ENCODE data around the gene AGMO. TPM values are rescaled to one million over a fixed set of nuclear protein-coding genes. Genes with fewer than 3 reads are reported as not detected.

The AGMO gene
- 10 to 100 TPM in 2 of 4 donors, 1 to 10 TPM in 2; 2.5 to 23.0 (median 9.9) TPM for polyA plus RNA-seq
- long read RNA-seq, donor 1, partial matches to known transcripts, result 0 of 2 reads
- long read RNA-seq, donor 1, other reads (novel, unspliced or antisense), result 0 of 2 reads
- long read RNA-seq, donor 2, transcript AGMO-201 (13 exons, 2,475 nt), result major isoform, 5 of 5 reads
- long read RNA-seq, donor 2, partial matches to known transcripts, result 0 of 5 reads
- long read RNA-seq, donor 2, other reads (novel, unspliced or antisense), result 0 of 5 reads
- long read RNA-seq, donor 3, partial matches to known transcripts, result 0 of 3 reads
- long read RNA-seq, donor 3, other reads (novel, unspliced or antisense), result 0 of 3 reads
- long read RNA-seq, donor 4, result 0 reads
- long read RNA-seq, donor 5, result 0 reads
- long read RNA-seq, donor 6, transcript AGMO-201 (13 exons, 2,475 nt), result major isoform, 8 of 8 reads
- long read RNA-seq, donor 6, partial matches to known transcripts, result 0 of 8 reads
- long read RNA-seq, donor 6, other reads (novel, unspliced or antisense), result 0 of 8 reads
- long read RNA-seq, donor 7, result 0 reads
- long read RNA-seq, donor 8, result 0 reads
- long read RNA-seq, donor 9, partial matches to known transcripts, result 0 of 3 reads
- long read RNA-seq, donor 9, other reads (novel, unspliced or antisense), result 0 of 3 reads
- long read RNA-seq, donor 10, result 0 reads

DNA sequence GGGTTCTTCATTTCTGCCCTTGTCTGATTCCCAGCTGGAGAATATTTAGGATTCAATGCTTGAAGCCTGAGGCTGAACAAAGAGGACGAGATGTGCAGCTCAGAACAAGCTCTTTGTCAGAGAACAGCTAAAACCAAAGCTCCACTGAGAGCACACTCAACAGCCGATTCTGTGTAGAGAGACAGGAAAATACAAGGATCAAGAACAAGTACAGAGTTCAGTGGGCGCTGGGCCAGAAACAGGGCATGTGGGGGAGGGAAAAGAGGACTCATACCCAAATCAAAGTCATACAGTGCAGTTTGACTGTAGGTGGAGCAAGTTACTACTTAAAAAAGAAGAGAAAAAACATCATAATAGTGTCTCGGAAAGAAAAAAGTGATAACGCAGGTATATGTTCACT lies at the start of gene AGMO:
Gene AGMO, minus strand, starts transcription at position 181 of the 400 bp plus-strand sequence.
- Histone ChIP-seq H3K27me3 (ENCODE audit: control insufficient read depth in 3 of 3, insufficient read depth in 3 of 3, low read length in 3 of 3) (no peaks in the 10 kb centered on the region), H3K4me3 (ENCODE audit: low read depth in 1 of 3, low read length in 3 of 3) (peak within 1 kb of the TSS in 2 of 3 donors; percentile 46 to 68), H3K4me1 (ENCODE audit: control insufficient read depth in 3 of 3, insufficient read depth in 2 of 3, low read depth in 1 of 3, low read length in 2 of 3) (peaks cover 0 to 4% (median 0%) of the 10 kb centered on the region in 3 donors), H3K27ac (ENCODE audit: low read depth in 1 of 3, low read length in 2 of 3) (peak within 1 kb of the TSS; percentile 61 to 84 (median 80)), H3K9me3 (ENCODE audit: control insufficient read depth in 2 of 2, insufficient read depth in 1 of 2, low read depth in 1 of 2, low read length in 1 of 2) (no peaks in the 10 kb centered on the region), H3K36me3 (ENCODE audit: control insufficient read depth in 3 of 3, insufficient read depth in 2 of 3, low read depth in 1 of 3, low read length in 3 of 3) (no peaks in the 10 kb centered on the region)
- 13 to 50% (median 23%) methylated on average over 5 of the region's 5 CpGs for WGBS, 3 donors
- DNase-seq (peak; percentile 85 to 93), FAIRE-seq (no peak)

DNA sequence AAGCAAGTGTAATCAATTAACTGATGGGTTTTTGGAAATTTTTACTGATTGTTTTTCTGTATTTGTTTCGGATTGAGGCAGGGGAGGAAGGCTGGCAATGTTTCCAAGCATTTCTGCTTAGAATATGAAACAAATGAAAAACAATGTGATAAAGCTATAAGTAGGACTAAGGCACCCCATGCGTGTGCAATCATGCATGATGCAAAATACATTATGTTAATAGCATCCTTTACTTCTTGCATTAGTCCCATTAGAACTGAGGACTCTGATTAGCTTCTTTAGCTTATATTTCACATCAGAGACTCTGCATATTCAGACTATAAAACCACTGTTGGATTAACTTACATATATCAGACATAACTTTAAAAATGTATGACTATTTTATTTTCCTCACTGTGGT lies 48.7 kb upstream of the AGMO start:
- Histone ChIP-seq H3K4me3 (ENCODE audit: low read depth in 1 of 3, low read length in 3 of 3) (no peak overlapping the region), H3K27me3 (ENCODE audit: control insufficient read depth in 3 of 3, insufficient read depth in 3 of 3, low read length in 3 of 3) (peaks cover 0 to 2% (median 0%) of the 10 kb centered on the region in 3 donors)
- FAIRE-seq, result no peak

DNA sequence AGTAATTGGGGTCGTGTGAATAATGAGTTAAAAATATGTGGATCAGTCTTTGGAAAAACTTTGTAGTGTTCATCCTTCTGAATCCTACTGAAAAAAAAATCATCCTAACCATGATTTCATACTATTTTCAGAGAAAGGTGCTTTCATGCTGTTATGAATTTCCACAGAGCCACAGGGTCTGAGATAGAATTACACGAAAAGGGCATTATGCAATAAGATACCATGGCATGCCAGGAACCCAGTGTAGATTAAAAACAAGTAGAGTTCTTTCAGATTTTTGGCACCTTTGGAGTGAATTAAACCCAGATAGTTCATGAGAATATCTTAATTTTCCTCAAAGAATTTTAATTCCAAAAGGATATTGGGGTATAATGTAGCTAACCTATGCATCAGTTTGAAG lies 47.5 kb upstream of the AGMO start:
- Histone ChIP-seq H3K36me3 (ENCODE audit: control insufficient read depth in 3 of 3, insufficient read depth in 2 of 3, low read depth in 1 of 3, low read length in 3 of 3) (no peaks in the 10 kb centered on the region), H3K4me1 (ENCODE audit: control insufficient read depth in 3 of 3, insufficient read depth in 2 of 3, low read depth in 1 of 3, low read length in 2 of 3) (no peaks in the 10 kb centered on the region), H3K27me3 (ENCODE audit: control insufficient read depth in 3 of 3, insufficient read depth in 3 of 3, low read length in 3 of 3) (peaks cover 0 to 2% (median 0%) of the 10 kb centered on the region in 3 donors), H3K9me3 (ENCODE audit: control insufficient read depth in 2 of 2, insufficient read depth in 1 of 2, low read depth in 1 of 2, low read length in 1 of 2) (no peaks in the 10 kb centered on the region), H3K4me3 (ENCODE audit: low read depth in 1 of 3, low read length in 3 of 3) (no peak overlapping the region), H3K27ac (ENCODE audit: low read depth in 1 of 3, low read length in 2 of 3) (no peak overlapping the region)
- no peak for FAIRE-seq
- WGBS, 3 donors, result 65 to 78% (median 71%) methylated on average over 2 of the region's 2 CpGs
- no peak for DNase-seq

More for the DNA sequence above, 48.7 kb upstream of the AGMO start:
- no peak for DNase-seq
- no peaks in the 10 kb centered on the region for H3K9me3 ChIP-seq (ENCODE audit: control insufficient read depth in 2 of 2, insufficient read depth in 1 of 2, low read depth in 1 of 2, low read length in 1 of 2)
- H3K4me1 ChIP-seq (ENCODE audit: control insufficient read depth in 3 of 3, insufficient read depth in 2 of 3, low read depth in 1 of 3, low read length in 2 of 3), result no peaks in the 10 kb centered on the region
- 80 to 84% (median 81%) methylated on average over 2 of the region's 2 CpGs for WGBS, 3 donors
- no peaks in the 10 kb centered on the region for H3K36me3 ChIP-seq (ENCODE audit: control insufficient read depth in 3 of 3, insufficient read depth in 2 of 3, low read depth in 1 of 3, low read length in 3 of 3)
- H3K27ac ChIP-seq (ENCODE audit: low read depth in 1 of 3, low read length in 2 of 3), result no peak overlapping the region

DNA sequence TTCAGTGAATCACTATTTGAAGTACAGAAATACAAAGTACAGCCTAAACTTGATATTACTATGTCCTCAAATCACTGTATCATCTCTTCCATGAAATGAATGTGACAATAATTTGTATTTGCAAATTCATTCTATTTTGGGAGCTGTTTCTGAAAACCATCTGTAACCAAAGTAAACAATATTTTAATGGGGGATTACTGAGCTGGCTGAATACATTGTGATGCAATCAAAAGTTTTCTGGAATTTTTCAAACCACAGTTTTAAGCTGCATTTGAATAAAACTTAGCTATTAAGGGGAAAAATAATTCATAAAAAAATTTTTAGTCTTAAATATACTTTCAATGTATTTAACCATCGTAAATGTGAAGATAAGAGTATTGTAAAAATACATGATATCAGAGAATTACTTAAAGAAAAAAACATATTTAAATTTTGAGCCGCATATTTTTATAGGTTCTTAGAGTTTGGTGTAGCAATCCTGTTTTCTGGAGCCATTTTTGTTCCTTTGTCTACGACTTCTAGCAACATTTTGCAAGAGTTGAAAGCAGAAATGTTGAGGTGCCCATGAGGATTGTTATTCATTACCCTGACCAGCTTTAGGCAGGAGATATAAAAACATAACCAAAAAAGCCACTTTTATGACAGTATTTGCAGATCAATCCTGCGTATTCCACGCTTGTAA lies 45.9 kb upstream of the AGMO start:
- Histone ChIP-seq H3K36me3 (ENCODE audit: control insufficient read depth in 3 of 3, insufficient read depth in 2 of 3, low read depth in 1 of 3, low read length in 3 of 3) (no peaks in the 10 kb centered on the region), H3K4me3 (ENCODE audit: low read depth in 1 of 3, low read length in 3 of 3) (no peak overlapping the region), H3K27me3 (ENCODE audit: control insufficient read depth in 3 of 3, insufficient read depth in 3 of 3, low read length in 3 of 3) (peaks cover 0 to 2% (median 0%) of the 10 kb centered on the region in 3 donors), H3K27ac (ENCODE audit: low read depth in 1 of 3, low read length in 2 of 3) (no peak overlapping the region), H3K9me3 (ENCODE audit: control insufficient read depth in 2 of 2, insufficient read depth in 1 of 2, low read depth in 1 of 2, low read length in 1 of 2) (no peaks in the 10 kb centered on the region), H3K4me1 (ENCODE audit: control insufficient read depth in 3 of 3, insufficient read depth in 2 of 3, low read depth in 1 of 3, low read length in 2 of 3) (no peaks in the 10 kb centered on the region)
- 63 to 80% (median 72%) methylated on average over 5 of the region's 5 CpGs for WGBS, 3 donors
- FAIRE-seq (peak; percentile 33), DNase-seq (no peak)

DNA sequence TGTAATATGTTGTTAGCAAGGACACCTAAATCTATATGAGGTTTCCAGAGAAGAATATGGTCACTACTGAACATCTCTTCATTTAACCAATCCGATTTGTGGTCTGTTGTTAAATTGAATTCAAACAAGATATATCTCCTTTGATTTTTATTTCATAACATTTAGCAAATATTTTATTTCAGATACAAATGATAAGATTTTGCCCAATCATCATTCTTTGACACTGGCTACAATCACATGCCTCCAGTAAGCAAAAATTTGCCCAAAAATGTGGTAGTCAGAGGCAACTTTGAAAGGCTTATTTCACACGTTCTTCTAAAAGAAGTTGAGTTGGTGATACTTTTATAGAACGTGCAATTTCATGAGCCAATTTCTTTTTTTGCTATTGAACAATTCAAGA lies 44.7 kb upstream of the AGMO start:
- no peak for FAIRE-seq
- no peak overlapping the region for H3K4me3 ChIP-seq (ENCODE audit: low read depth in 1 of 3, low read length in 3 of 3)
- no peak for DNase-seq
- H3K9me3 ChIP-seq (ENCODE audit: control insufficient read depth in 2 of 2, insufficient read depth in 1 of 2, low read depth in 1 of 2, low read length in 1 of 2), result no peaks in the 10 kb centered on the region
- H3K27me3 ChIP-seq (ENCODE audit: control insufficient read depth in 3 of 3, insufficient read depth in 3 of 3, low read length in 3 of 3), result no peaks in the 10 kb centered on the region
- 73 to 88% (median 81%) methylated on average over 3 of the region's 3 CpGs for WGBS, 3 donors
- no peaks in the 10 kb centered on the region for H3K36me3 ChIP-seq (ENCODE audit: control insufficient read depth in 3 of 3, insufficient read depth in 2 of 3, low read depth in 1 of 3, low read length in 3 of 3)
- H3K4me1 ChIP-seq (ENCODE audit: control insufficient read depth in 3 of 3, insufficient read depth in 2 of 3, low read depth in 1 of 3, low read length in 2 of 3), result no peaks in the 10 kb centered on the region
- no peak overlapping the region for H3K27ac ChIP-seq (ENCODE audit: low read depth in 1 of 3, low read length in 2 of 3)

DNA sequence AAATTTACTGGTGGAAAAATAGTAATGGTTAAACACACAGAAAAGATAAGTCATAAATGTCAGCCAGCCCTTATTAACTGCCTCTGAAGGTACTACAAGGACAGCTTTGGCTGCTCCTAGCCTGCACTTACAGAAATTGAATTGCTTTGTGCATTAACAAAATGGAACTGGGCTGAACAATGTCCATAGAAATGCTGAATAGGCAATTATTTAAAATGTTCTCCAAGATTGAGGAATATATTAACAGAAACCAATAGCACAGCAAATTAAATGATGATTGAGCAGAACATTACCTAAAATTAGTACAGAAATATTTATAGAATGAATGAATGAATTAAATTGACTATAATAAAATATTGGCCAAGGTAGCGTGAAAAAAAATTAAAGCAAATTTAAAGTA lies 42.4 kb upstream of the AGMO start:
- no peaks in the 10 kb centered on the region for H3K27me3 ChIP-seq (ENCODE audit: control insufficient read depth in 3 of 3, insufficient read depth in 3 of 3, low read length in 3 of 3)
- no peaks in the 10 kb centered on the region for H3K36me3 ChIP-seq (ENCODE audit: control insufficient read depth in 3 of 3, insufficient read depth in 2 of 3, low read depth in 1 of 3, low read length in 3 of 3)
- no peak overlapping the region for H3K4me3 ChIP-seq (ENCODE audit: low read depth in 1 of 3, low read length in 3 of 3)
- FAIRE-seq (no peak), DNase-seq (no peak)
- no peaks in the 10 kb centered on the region for H3K4me1 ChIP-seq (ENCODE audit: control insufficient read depth in 3 of 3, insufficient read depth in 2 of 3, low read depth in 1 of 3, low read length in 2 of 3)
- WGBS, 3 donors, result 95 to 100% (median 100%) methylated on average over 1 of the region's 1 CpG
- peaks cover 0 to 10% of the 10 kb centered on the region in 2 donors for H3K9me3 ChIP-seq (ENCODE audit: control insufficient read depth in 2 of 2, insufficient read depth in 1 of 2, low read depth in 1 of 2, low read length in 1 of 2)
- H3K27ac ChIP-seq (ENCODE audit: low read depth in 1 of 3, low read length in 2 of 3), result no peak overlapping the region

DNA sequence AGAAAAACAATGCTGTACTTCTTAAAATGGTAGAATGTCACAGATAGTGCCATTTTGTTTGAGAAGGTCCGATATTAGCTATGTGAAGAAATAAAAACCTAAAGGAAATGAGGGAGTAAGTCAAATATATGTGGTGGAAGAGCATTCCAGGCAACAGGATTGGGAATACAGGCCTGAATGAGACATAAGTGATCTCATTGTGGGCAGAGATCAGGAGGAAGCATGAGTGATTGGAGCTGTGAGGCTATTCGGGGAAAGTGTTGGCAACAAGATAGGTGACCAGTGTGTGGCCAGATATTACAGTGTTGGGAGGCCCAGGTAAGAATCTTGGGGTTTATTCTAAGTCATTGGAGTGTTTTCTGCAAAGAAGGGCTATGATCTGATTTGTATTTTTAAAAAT lies 41.3 kb upstream of the AGMO start:
- Histone ChIP-seq H3K36me3 (ENCODE audit: control insufficient read depth in 3 of 3, insufficient read depth in 2 of 3, low read depth in 1 of 3, low read length in 3 of 3) (no peaks in the 10 kb centered on the region), H3K9me3 (ENCODE audit: control insufficient read depth in 2 of 2, insufficient read depth in 1 of 2, low read depth in 1 of 2, low read length in 1 of 2) (peaks cover 0 to 13% of the 10 kb centered on the region in 2 donors), H3K4me3 (ENCODE audit: low read depth in 1 of 3, low read length in 3 of 3) (no peak overlapping the region), H3K27me3 (ENCODE audit: control insufficient read depth in 3 of 3, insufficient read depth in 3 of 3, low read length in 3 of 3) (no peaks in the 10 kb centered on the region), H3K4me1 (ENCODE audit: control insufficient read depth in 3 of 3, insufficient read depth in 2 of 3, low read depth in 1 of 3, low read length in 2 of 3) (no peaks in the 10 kb centered on the region), H3K27ac (ENCODE audit: low read depth in 1 of 3, low read length in 2 of 3) (no peak overlapping the region)
- WGBS, 3 donors, result 67 to 85% (median 69%) methylated on average over 2 of the region's 2 CpGs
- FAIRE-seq, result no peak
- no peak for DNase-seq

DNA sequence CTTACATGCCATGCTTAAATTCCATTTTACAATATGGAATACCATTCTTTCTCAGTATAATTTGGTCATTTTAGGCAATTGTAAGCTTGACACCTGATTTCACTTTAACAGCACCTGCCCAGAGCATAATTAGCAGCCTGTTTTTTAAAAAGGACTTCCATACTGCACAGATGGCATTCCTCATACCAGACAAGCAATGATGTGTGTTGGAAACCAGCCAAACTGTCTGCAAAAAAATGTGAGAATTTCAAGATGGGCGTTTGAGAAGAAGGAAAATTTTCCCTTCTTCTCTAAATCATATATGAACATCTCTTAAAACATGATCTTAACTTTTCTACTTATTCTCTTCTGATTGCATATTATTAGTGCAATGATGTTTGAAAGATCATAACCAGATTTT lies 40.4 kb upstream of the AGMO start:
- FAIRE-seq (no peak), DNase-seq (no peak)
- H3K36me3 ChIP-seq (ENCODE audit: control insufficient read depth in 3 of 3, insufficient read depth in 2 of 3, low read depth in 1 of 3, low read length in 3 of 3), result no peaks in the 10 kb centered on the region
- H3K27ac ChIP-seq (ENCODE audit: low read depth in 1 of 3, low read length in 2 of 3), result no peak overlapping the region
- H3K27me3 ChIP-seq (ENCODE audit: control insufficient read depth in 3 of 3, insufficient read depth in 3 of 3, low read length in 3 of 3), result no peaks in the 10 kb centered on the region
- WGBS, 3 donors, result 26 to 46% (median 43%) methylated on average over 1 of the region's 1 CpG
- no peak overlapping the region for H3K4me3 ChIP-seq (ENCODE audit: low read depth in 1 of 3, low read length in 3 of 3)
- H3K4me1 ChIP-seq (ENCODE audit: control insufficient read depth in 3 of 3, insufficient read depth in 2 of 3, low read depth in 1 of 3, low read length in 2 of 3), result no peaks in the 10 kb centered on the region
- peaks cover 0 to 13% of the 10 kb centered on the region in 2 donors for H3K9me3 ChIP-seq (ENCODE audit: control insufficient read depth in 2 of 2, insufficient read depth in 1 of 2, low read depth in 1 of 2, low read length in 1 of 2)

All from small intestine (tissue), 16 donors.